K562 (cell line): ENCODE data around the gene FAM222A. TPM values are rescaled to one million over a fixed set of nuclear protein-coding genes. Genes with fewer than 3 reads are reported as not detected.
A peak's percentile ranks its signal among the peaks of the same experiment; 100 is the strongest.

ENCODE experiments used
- BCOR ChIP-seq: fragments of 450-650 bp; IDR thresholded peaks from 2 replicates; pipeline ENCODE4 v1.6.1; 2016
- E2F6 ChIP-seq, 2 experiments: IDR thresholded peaks; 2 replicates each; pipeline ENCODE4 v1.6.1; 2011; ENCODE audit warnings: borderline replicate concordance in 1 of 2, control low read depth in 1 of 2, low read depth in 1 of 2, low read length in 1 of 2, mild to moderate bottlenecking in 1 of 2, mixed read lengths in 1 of 2, moderate library complexity in 1 of 2; ENCODE audit not compliant: insufficient read depth in 1 of 2, insufficient read length in 1 of 2, poor library complexity in 1 of 2, severe bottlenecking in 1 of 2; ENCODE audit errors: extremely low read depth in 1 of 2
- HDGF ChIP-seq: fragments of 450-650 bp; IDR thresholded peaks from 2 replicates; pipeline ENCODE4 v1.6.1; 2016
- HNRNPL ChIP-seq: fragments of 200-400 bp; formaldehyde crosslinking; IDR thresholded peaks from 2 replicates; pipeline ENCODE4 v1.6.1; 2017; ENCODE audit warnings: low read depth, mild to moderate bottlenecking, low read length
- LARP7 ChIP-seq: fragments of 450-650 bp; IDR thresholded peaks from 2 replicates; pipeline ENCODE4 v1.6.1; 2016
- PATZ1 ChIP-seq: fragments of 250-450 bp; sonication (Bioruptor Pico); IDR thresholded peaks from 2 replicates; pipeline ENCODE4 v1.5.0; 2020; ENCODE audit warnings: mild to moderate bottlenecking, borderline replicate concordance
- POLR3A ChIP-seq: IDR thresholded peaks from 2 replicates; pipeline ENCODE4 v1.6.1; 2011; ENCODE audit warnings: borderline replicate concordance, mild to moderate bottlenecking, moderate library complexity; ENCODE audit not compliant: insufficient read length, insufficient read depth; ENCODE audit errors: extremely low read depth
- RREB1 ChIP-seq: fragments of 250-450 bp; sonication (Bioruptor Pico); IDR thresholded peaks from 2 replicates; pipeline ENCODE4 v1.4.0; 2020
- SRSF9 ChIP-seq: fragments of 200-400 bp; formaldehyde crosslinking; IDR thresholded peaks from 2 replicates; pipeline ENCODE4 v1.6.1; 2017; ENCODE audit warnings: low read depth, low read length, borderline replicate concordance
- TCF3 ChIP-seq: sonication (generic); formaldehyde crosslinking; IDR thresholded peaks from 2 replicates; pipeline ENCODE4 v1.4.0; 2020; ENCODE audit warnings: mild to moderate bottlenecking, missing genetic modification reagents
- TFAP4 ChIP-seq: sonication (generic); formaldehyde crosslinking; IDR thresholded peaks from 2 replicates; pipeline ENCODE4 v1.8.0; 2022; ENCODE audit warnings: missing genetic modification reagents, mild to moderate bottlenecking, moderate library complexity, borderline replicate concordance
- ZFP36 ChIP-seq: fragments of 150-350 bp; IDR thresholded peaks from 2 replicates; pipeline ENCODE4 v1.6.1; 2018; ENCODE audit warnings: low read length, low read depth; ENCODE audit not compliant: partially characterized antibody
- ZNF212 ChIP-seq: fragments of 450-650 bp; formaldehyde crosslinking; IDR thresholded peaks from 2 replicates; pipeline ENCODE4 v1.4.0; 2020; ENCODE audit warnings: mild to moderate bottlenecking
- ZNF232 ChIP-seq: sonication (generic); formaldehyde crosslinking; IDR thresholded peaks from 2 replicates; pipeline ENCODE4 v1.8.0; 2022; ENCODE audit warnings: mild to moderate bottlenecking, missing genetic modification reagents
- ZNF780A ChIP-seq: fragments of 250-450 bp; sonication (Bioruptor Pico); IDR thresholded peaks from 2 replicates; pipeline ENCODE4 v1.5.0; 2021; ENCODE audit warnings: mild to moderate bottlenecking
- polyA plus RNA-seq, 8 experiments: library from polyadenylated mRNA; depleted of rRNA in 4 of 8; stranded (reverse) in 5 of 8; unstranded in 3 of 8; fragments of >200 nt; fragmentation: Nextera tagmentation in 2 of 8; fragmentation: Illumina TruSeq in 1 of 8; extraction: Ambion mirVana in 2 of 8; extraction: Trizol in 1 of 8; gene quantifications; 2 replicates each; pipeline versions ENCODE4 v1.2.1 to v1.2.3, GENCODE V29; 2011 to 2014; ENCODE audit warnings: inconsistent platforms in 1 of 8, missing spikeins in 1 of 8
- total RNA-seq, 7 experiments: library from RNA; depleted of rRNA in 6 of 7; stranded (reverse); fragments of >200 nt in 6 of 7; fragmentation: Illumina TruSeq in 2 of 7; extraction: Trizol in 2 of 7; gene quantifications; 2 replicates each; pipeline versions ENCODE4 v1.2.1 to v1.2.3, GENCODE V29; 2011 to 2021; ENCODE audit warnings: low replicate concordance in 1 of 7

The FAM222A gene
- total and polyA plus RNA-seq, 9 of the 15 experiments (the other 6 are each of a cell fraction or from before 2014, with no cell fraction given) = 0.03 to 0.36 (median 0.12) TPM; not detected in 1

- no peak for TF ChIP-seq ZNF212 (CRISPR knock-in tag)
- no peak for TF ChIP-seq TCF3
- no peak for TF ChIP-seq RREB1 (CRISPR knock-in tag)
- TF ChIP-seq E2F6 (IDR thresholded peaks at IDR 0.05; ENCODE audit: borderline replicate concordance in 1 of 2, extremely low read depth in 1 of 2, insufficient read depth in 1 of 2, insufficient read length in 1 of 2, low read depth in 1 of 2, low read length in 1 of 2, poor library complexity in 1 of 2, severe bottlenecking in 1 of 2) = no peak
- TF ChIP-seq ZFP36 = peak; percentile 79
- peak; percentile 72 for TF ChIP-seq BCOR
- TF ChIP-seq LARP7 = no peak
- no peak for TF ChIP-seq HDGF
- no peak for TF ChIP-seq POLR3A
- TF ChIP-seq TFAP4 = no peak
- TF ChIP-seq HNRNPL = no peak
- no peak for TF ChIP-seq SRSF9
- TF ChIP-seq PATZ1 = no peak
- no peak for TF ChIP-seq ZNF780A (CRISPR knock-in tag)
- no peak for TF ChIP-seq ZNF232 (CRISPR knock-in tag)
Measured at GRCh38 chr12:109797905-109798669, 84.5 kb downstream of the FAM222A start (continued).
